Neuronal stem cell (in vitro differentiated cells): ENCODE measurements around the gene SLC6A2.

Experiments used
- DNase-seq: peaks from one replicate; pipeline ENCODE4 v3.0.0-alpha.2; 2013; ENCODE audit warnings: low spot score
- H2AFZ ChIP-seq: one replicate; pipeline ENCODE4 v1.6.1; 2013; ENCODE audit warnings: mild to moderate bottlenecking, low read length, inconsistent platforms
- H2AK5ac ChIP-seq: 2 replicates; pipeline ENCODE4 v1.6.1; 2013; ENCODE audit warnings: low read depth, mild to moderate bottlenecking, inconsistent platforms, low read length, moderate library complexity, mixed read lengths
- H2BK120ac ChIP-seq: 2 replicates; pipeline ENCODE4 v1.6.1; 2013; ENCODE audit warnings: low read depth, mild to moderate bottlenecking, inconsistent platforms, low read length, moderate library complexity, mixed read lengths
- H2BK12ac ChIP-seq: one replicate; pipeline ENCODE4 v1.6.1; 2013; ENCODE audit warnings: low read length, inconsistent platforms
- H2BK15ac ChIP-seq: 2 replicates; pipeline ENCODE4 v1.6.1; 2013; ENCODE audit warnings: mild to moderate bottlenecking, low read length, inconsistent platforms, mixed read lengths
- H2BK5ac ChIP-seq: one replicate; pipeline ENCODE4 v1.6.1; 2013; ENCODE audit warnings: inconsistent platforms, mild to moderate bottlenecking, low read length, moderate library complexity
- H3K14ac ChIP-seq: one replicate; pipeline ENCODE4 v1.6.1; 2013; ENCODE audit warnings: low read length, inconsistent platforms
- H3K18ac ChIP-seq: 2 replicates; pipeline ENCODE4 v1.6.1; 2013; ENCODE audit warnings: low read length, inconsistent platforms
- H3K23ac ChIP-seq: 2 replicates; pipeline ENCODE4 v1.6.1; 2013; ENCODE audit warnings: low read depth, mild to moderate bottlenecking, mixed read lengths, low read length, inconsistent platforms; ENCODE audit not compliant: poor library complexity
- H3K27ac ChIP-seq: replicated peaks from 3 replicates; pipeline ENCODE4 v1.5.1; 2013; ENCODE audit warnings: low read length, inconsistent platforms
- H3K27me3 ChIP-seq, 3 experiments: 2 replicates each; pipeline ENCODE4 v1.6.1; 2013; ENCODE audit warnings: low read length in 3 of 3, mild to moderate bottlenecking in 2 of 3, inconsistent platforms in 1 of 3, low read depth in 1 of 3, mixed read lengths in 1 of 3, moderate library complexity in 1 of 3; ENCODE audit not compliant: control insufficient read depth in 3 of 3, insufficient read depth in 3 of 3
- H3K36me3 ChIP-seq, 2 donors: replicated peaks in 1 of 2; 2 replicates each; pipeline ENCODE4 v1.6.1; 2013; ENCODE audit warnings: low read length in 2 of 2; ENCODE audit not compliant: control insufficient read depth in 2 of 2, insufficient read depth in 2 of 2
- H3K4ac ChIP-seq: 2 replicates; pipeline ENCODE4 v1.6.1; 2013; ENCODE audit warnings: inconsistent platforms, mild to moderate bottlenecking, low read length, moderate library complexity
- H3K4me1 ChIP-seq, 2 donors: 1 replicate in 1 of 2; 2 replicates in 1 of 2; pipeline ENCODE4 v1.6.1; 2013; ENCODE audit warnings: low read length in 2 of 2, low read depth in 1 of 2; ENCODE audit not compliant: control insufficient read depth in 2 of 2, insufficient read depth in 1 of 2
- H3K4me2 ChIP-seq: one replicate; pipeline ENCODE4 v1.6.1; 2013; ENCODE audit warnings: mild to moderate bottlenecking, low read length, inconsistent platforms; ENCODE audit not compliant: insufficient read depth, poor library complexity, severe bottlenecking
- H3K4me3 ChIP-seq, 2 donors: 2 replicates each; pipeline ENCODE4 v1.5.1; 2013; ENCODE audit warnings: low read length in 2 of 2, mild to moderate bottlenecking in 2 of 2, inconsistent platforms in 1 of 2, moderate library complexity in 1 of 2
- H3K79me1 ChIP-seq: one replicate; pipeline ENCODE4 v1.6.1; 2013; ENCODE audit warnings: low read depth, mild to moderate bottlenecking, inconsistent platforms, low read length, moderate library complexity
- H3K9ac ChIP-seq: one replicate; pipeline ENCODE4 v1.6.1; 2013; ENCODE audit warnings: mild to moderate bottlenecking, low read depth, low read length, inconsistent platforms; ENCODE audit not compliant: poor library complexity
- H3K9me3 ChIP-seq, 2 donors: replicated peaks in 1 of 2; 2 replicates each; pipeline versions ENCODE3 to v1.6.1; 2013; ENCODE audit warnings: low read length in 2 of 2, mild to moderate bottlenecking in 2 of 2, inconsistent platforms in 1 of 2, low read depth in 1 of 2, mixed read lengths in 1 of 2, moderate library complexity in 1 of 2; ENCODE audit not compliant: control insufficient read depth in 2 of 2, insufficient read depth in 1 of 2
- H4K8ac ChIP-seq: one replicate; pipeline ENCODE4 v1.6.1; 2013; ENCODE audit warnings: low read depth, mild to moderate bottlenecking, inconsistent platforms, low read length, moderate library complexity
- H4K91ac ChIP-seq: one replicate; pipeline ENCODE4 v1.6.1; 2013; ENCODE audit warnings: low read length, low read depth, mild to moderate bottlenecking, inconsistent platforms; ENCODE audit not compliant: poor library complexity
- WGBS, 2 donors: extraction: QIAGEN DNeasy Blood & Tissue Kit; methylation state at CpG; one replicate each; pipeline ENCODE4 v1.1.7; 2013; ENCODE audit warnings: missing lambda C conversion rate in 2 of 2, mixed read lengths in 1 of 2; ENCODE audit not compliant: insufficient read length in 2 of 2, insufficient replicate concordance in 1 of 2; ENCODE audit errors: extremely low coverage in 2 of 2; 5-methylcytosine and 5-hydroxymethylcytosine counted together

The SLC6A2 gene

DNA sequence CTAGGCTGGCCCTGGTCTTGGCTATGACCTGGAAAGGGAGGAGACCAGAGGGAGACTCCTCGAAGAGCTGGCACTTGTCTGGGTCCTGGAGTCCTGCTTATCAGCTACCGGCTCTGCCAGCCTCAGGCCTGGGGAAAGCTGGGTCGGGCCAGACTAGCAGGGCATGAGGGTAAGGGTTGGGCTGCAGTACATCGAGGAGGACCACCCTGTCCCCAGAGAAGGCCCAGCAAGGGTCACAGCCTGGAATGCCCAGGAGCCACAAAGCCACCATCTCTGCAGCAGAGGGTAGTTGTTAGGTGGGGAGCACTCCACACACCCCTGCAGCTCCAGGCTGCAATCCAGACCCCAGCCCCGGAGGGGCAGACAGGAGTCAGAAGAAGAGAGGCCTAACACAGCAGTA lies 54.0 kb downstream of the SLC6A2 start:
- no peak overlapping the region for H3K23ac ChIP-seq
- WGBS, 2 donors: no CpG with 5 or more reads among the region's 5 CpGs
- H3K4ac ChIP-seq: no peak overlapping the region
- no peaks in the 10 kb centered on the region for H3K27me3 ChIP-seq
- H3K14ac ChIP-seq: no peak overlapping the region
- no peaks in the 10 kb centered on the region for H3K79me1 ChIP-seq
- no peak for DNase-seq
- H3K4me2 ChIP-seq: no peak overlapping the region
- no peak overlapping the region for H3K18ac ChIP-seq
- H3K4me3 ChIP-seq: no peak overlapping the region
- H4K91ac ChIP-seq: no peak overlapping the region
- H3K27ac ChIP-seq: no peak overlapping the region
- no peak overlapping the region for H3K9ac ChIP-seq
- no peak overlapping the region for H2BK15ac ChIP-seq
- H3K9me3 ChIP-seq: no peaks in the 10 kb centered on the region
- no peaks in the 10 kb centered on the region for H3K4me1 ChIP-seq
- no peak overlapping the region for H2BK120ac ChIP-seq
- H2AFZ ChIP-seq: no peak overlapping the region
- no peak overlapping the region for H2BK5ac ChIP-seq
- no peak overlapping the region for H2AK5ac ChIP-seq
- no peak overlapping the region for H4K8ac ChIP-seq
- H3K36me3 ChIP-seq: no peaks in the 10 kb centered on the region
- no peak overlapping the region for H2BK12ac ChIP-seq

DNA sequence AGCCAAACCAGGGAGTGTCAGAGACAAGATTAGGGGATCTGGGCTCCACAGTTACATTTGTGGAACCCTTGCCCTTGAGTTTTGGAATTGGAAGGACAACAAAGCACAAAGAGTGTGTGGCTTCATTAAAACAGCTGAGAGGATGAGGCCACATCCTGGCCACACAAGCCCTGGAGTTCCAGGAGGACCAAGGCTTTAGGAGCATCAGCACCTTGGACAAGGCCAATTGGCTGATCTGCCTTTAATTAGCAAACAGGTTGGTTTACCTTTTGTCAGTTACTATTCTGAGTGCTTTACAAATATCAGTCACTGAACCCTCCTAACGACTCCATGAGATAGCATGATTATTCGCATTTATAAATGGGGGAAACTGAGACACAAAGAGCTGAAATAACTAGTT lies 54.7 kb downstream of the SLC6A2 start:
- no peak overlapping the region for H3K4me2 ChIP-seq
- H3K23ac ChIP-seq: no peak overlapping the region
- H3K4me1 ChIP-seq: no peaks in the 10 kb centered on the region
- no CpG with 5 or more reads among the region's 2 CpGs for WGBS, 2 donors
- H3K36me3 ChIP-seq: no peaks in the 10 kb centered on the region
- DNase-seq: peak; percentile 29
- no peak overlapping the region for H3K18ac ChIP-seq
- no peaks in the 10 kb centered on the region for H3K79me1 ChIP-seq
- no peaks in the 10 kb centered on the region for H3K27me3 ChIP-seq
- peak overlapping the region; percentile 46 for H3K9ac ChIP-seq
- no peak overlapping the region for H2BK15ac ChIP-seq
- H4K91ac ChIP-seq: no peak overlapping the region
- no peak overlapping the region for H4K8ac ChIP-seq
- H3K4me3 ChIP-seq: no peak overlapping the region
- no peak overlapping the region for H2BK12ac ChIP-seq
- no peak overlapping the region for H3K14ac ChIP-seq
- no peaks in the 10 kb centered on the region for H3K9me3 ChIP-seq
- no peak overlapping the region for H2AK5ac ChIP-seq
- no peak overlapping the region for H3K27ac ChIP-seq
- no peak overlapping the region for H2AFZ ChIP-seq
- H3K4ac ChIP-seq: no peak overlapping the region
- no peak overlapping the region for H2BK5ac ChIP-seq
- H2BK120ac ChIP-seq: no peak overlapping the region

DNA sequence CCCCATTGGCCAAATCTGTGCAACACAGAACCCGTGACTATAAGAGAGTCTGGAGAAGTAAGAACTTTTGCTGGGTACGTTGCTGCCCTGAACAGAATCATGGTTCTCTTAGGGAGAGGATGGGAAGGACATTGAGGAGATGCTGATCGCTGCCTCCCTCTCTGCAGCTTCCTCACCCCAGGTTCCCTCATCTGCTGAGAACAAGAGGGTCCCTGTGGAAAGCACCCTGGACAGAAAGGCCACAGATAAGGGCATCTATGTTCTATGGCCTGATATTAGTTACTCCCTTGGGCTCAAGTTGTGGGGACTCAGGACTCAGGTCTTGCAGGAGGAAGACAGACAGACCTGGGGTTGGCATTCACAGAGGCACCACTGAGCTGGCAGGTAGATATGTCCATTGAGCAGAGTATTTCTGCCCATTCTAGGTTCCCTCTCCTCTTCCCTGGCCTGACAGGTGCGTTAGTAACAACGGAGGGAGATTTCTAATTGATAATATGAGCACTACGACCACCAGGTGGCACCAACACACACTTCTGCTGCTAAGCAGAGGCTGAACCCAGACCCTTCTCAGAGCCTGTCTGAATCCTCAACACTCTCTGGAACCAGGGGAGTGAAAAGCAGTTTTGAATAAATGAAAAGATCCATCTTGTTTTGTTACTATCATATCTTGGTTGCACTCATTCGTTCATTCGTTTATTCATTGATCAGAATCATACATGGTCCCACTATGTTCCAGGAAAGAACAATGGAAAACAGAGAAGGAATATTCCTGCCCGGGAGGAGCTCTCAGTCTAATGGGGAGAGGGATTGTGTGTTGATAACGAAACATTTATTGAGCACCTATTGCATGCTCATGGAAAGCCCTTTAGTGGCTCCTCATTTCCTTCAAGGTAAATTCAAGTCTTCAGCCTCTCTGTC lies 56.4 kb downstream of the SLC6A2 start:
- H3K14ac ChIP-seq: no peak overlapping the region
- H2AFZ ChIP-seq: no peak overlapping the region
- H4K8ac ChIP-seq: no peak overlapping the region
- no peak overlapping the region for H3K18ac ChIP-seq
- H3K4me1 ChIP-seq: no peaks in the 10 kb centered on the region
- H3K79me1 ChIP-seq: no peaks in the 10 kb centered on the region
- H4K91ac ChIP-seq: no peak overlapping the region
- H2AK5ac ChIP-seq: no peak overlapping the region
- H2BK12ac ChIP-seq: no peak overlapping the region
- WGBS, 2 donors: no CpG with 5 or more reads among the region's 10 CpGs
- H2BK120ac ChIP-seq: no peak overlapping the region
- DNase-seq: peak; percentile 53
- no peaks in the 10 kb centered on the region for H3K9me3 ChIP-seq
- H3K27ac ChIP-seq: no peak overlapping the region
- H2BK5ac ChIP-seq: no peak overlapping the region
- H3K4me2 ChIP-seq: no peak overlapping the region
- no peaks in the 10 kb centered on the region for H3K36me3 ChIP-seq
- no peaks in the 10 kb centered on the region for H3K27me3 ChIP-seq
- no peak overlapping the region for H2BK15ac ChIP-seq
- H3K23ac ChIP-seq: no peak overlapping the region
- no peak overlapping the region for H3K4me3 ChIP-seq
- H3K4ac ChIP-seq: no peak overlapping the region
- no peak overlapping the region for H3K9ac ChIP-seq

DNA sequence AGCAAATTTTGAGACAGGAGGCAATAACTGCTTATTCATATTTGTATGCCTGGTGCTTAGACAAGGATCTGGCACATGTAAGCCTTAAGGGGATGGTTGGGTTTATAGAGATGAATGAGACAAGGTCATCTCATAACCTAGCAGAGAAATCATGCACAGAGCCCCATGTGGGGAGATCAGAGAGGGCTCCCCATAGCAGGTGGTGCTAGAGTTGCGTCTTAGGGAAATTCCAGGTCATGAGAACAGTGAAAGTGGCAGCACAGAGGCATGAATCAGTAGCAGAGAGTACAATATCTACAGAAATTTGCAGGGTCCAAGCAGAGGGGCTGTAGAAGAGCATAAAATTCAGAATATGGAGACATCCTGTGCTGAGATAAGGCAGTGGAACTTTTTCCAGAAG lies 57.3 kb downstream of the SLC6A2 start:
- H4K8ac ChIP-seq: no peak overlapping the region
- H3K36me3 ChIP-seq: no peaks in the 10 kb centered on the region
- no peaks in the 10 kb centered on the region for H3K9me3 ChIP-seq
- no peak overlapping the region for H3K9ac ChIP-seq
- no peak overlapping the region for H2BK5ac ChIP-seq
- no peaks in the 10 kb centered on the region for H3K4me1 ChIP-seq
- no peak overlapping the region for H2AFZ ChIP-seq
- H3K4ac ChIP-seq: no peak overlapping the region
- DNase-seq: no peak
- no peak overlapping the region for H4K91ac ChIP-seq
- H3K4me3 ChIP-seq: no peak overlapping the region
- H3K14ac ChIP-seq: no peak overlapping the region
- H2BK15ac ChIP-seq: no peak overlapping the region
- H3K23ac ChIP-seq: no peak overlapping the region
- no peaks in the 10 kb centered on the region for H3K79me1 ChIP-seq
- no peak overlapping the region for H2AK5ac ChIP-seq
- no peak overlapping the region for H3K27ac ChIP-seq
- no CpG with 5 or more reads among the region's 1 CpG for WGBS, 2 donors
- H3K4me2 ChIP-seq: no peak overlapping the region
- no peaks in the 10 kb centered on the region for H3K27me3 ChIP-seq
- no peak overlapping the region for H3K18ac ChIP-seq
- H2BK12ac ChIP-seq: no peak overlapping the region
- no peak overlapping the region for H2BK120ac ChIP-seq
